Hepatocyte (in vitro differentiated cells): ENCODE measurements around the gene RNF212B. TPM values are rescaled to one million over a fixed set of nuclear protein-coding genes. Genes with fewer than 3 reads are reported as not detected.
A peak's percentile ranks its signal among the peaks of the same experiment; 100 is the strongest.
"Not testable (repeated sequence)": the region's sequence is repeated elsewhere in the genome, so short reads cannot be mapped to it uniquely, and the experiment has no call there.

Experiments
- DNase-seq: peaks from one replicate; pipeline ENCODE4 v3.0.0-alpha.2; 2016; ENCODE audit warnings: low spot score
- H2AFZ ChIP-seq: fragments of 200-600 bp; sonication (generic); 2 replicates; pipeline ENCODE4 v1.6.0; 2016; ENCODE audit warnings: antibody characterized with exemption, mild to moderate bottlenecking
- H3K27ac ChIP-seq: fragments of 200-600 bp; sonication (generic); 2 replicates; pipeline ENCODE4 v1.5.1; 2016; ENCODE audit warnings: mild to moderate bottlenecking
- H3K27me3 ChIP-seq: fragments of 200-600 bp; sonication (generic); 2 replicates; pipeline ENCODE4 v1.6.1; 2016
- H3K36me3 ChIP-seq: fragments of 200-600 bp; sonication (generic); replicated peaks from 2 replicates; pipeline ENCODE4 v1.5.1; 2016; ENCODE audit warnings: low read depth; ENCODE audit not compliant: insufficient read depth
- H3K4me1 ChIP-seq: fragments of 200-600 bp; sonication (generic); 2 replicates; pipeline ENCODE4 v1.5.1; 2016; ENCODE audit warnings: mild to moderate bottlenecking, moderate library complexity; ENCODE audit not compliant: insufficient read depth
- H3K4me2 ChIP-seq: fragments of 200-600 bp; sonication (generic); 2 replicates; pipeline ENCODE4 v1.6.0; 2016
- H3K4me3 ChIP-seq: fragments of 200-600 bp; sonication (generic); 2 replicates; pipeline ENCODE4 v1.5.1; 2016; ENCODE audit warnings: mild to moderate bottlenecking
- H3K79me2 ChIP-seq: fragments of 200-600 bp; sonication (generic); 2 replicates; pipeline ENCODE4 v1.6.0; 2017; ENCODE audit warnings: mild to moderate bottlenecking
- H3K9me2 ChIP-seq: fragments of 200-600 bp; sonication (generic); replicated peaks from 2 replicates; pipeline ENCODE4 v1.6.0; 2017; ENCODE audit warnings: mild to moderate bottlenecking; ENCODE audit not compliant: insufficient read depth
- H3K9me3 ChIP-seq: fragments of 200-600 bp; sonication (generic); 2 replicates; pipeline ENCODE4 v1.5.1; 2016; ENCODE audit warnings: low read depth, mild to moderate bottlenecking
- H4K20me1 ChIP-seq: fragments of 200-600 bp; sonication (generic); 2 replicates; pipeline ENCODE4 v1.6.0; 2016; ENCODE audit warnings: mild to moderate bottlenecking; ENCODE audit not compliant: insufficient read depth, poor library complexity, severe bottlenecking
- EZH2 ChIP-seq: fragments of 200-600 bp; sonication (generic); IDR thresholded peaks from 2 replicates; pipeline ENCODE4 v1.6.1; 2016; ENCODE audit warnings: antibody characterized with exemption, mild to moderate bottlenecking, borderline replicate concordance
- EZH2phosphoT487 ChIP-seq: fragments of 200-600 bp; sonication (generic); IDR thresholded peaks from one replicate; pipeline ENCODE4 v1.6.1; 2018; ENCODE audit warnings: antibody characterized with exemption, mild to moderate bottlenecking, low read depth, moderate library complexity; ENCODE audit not compliant: unreplicated experiment, severe bottlenecking
- WGBS: methylation state at CpG from one replicate; pipeline ENCODE4 v1.1.6; 2016; ENCODE audit warnings: low lambda C conversion rate; ENCODE audit errors: missing lambda C conversion rate; 5-methylcytosine and 5-hydroxymethylcytosine counted together
- polyA plus RNA-seq: library from polyadenylated mRNA; unstranded; fragments of >200 nt; fragmentation: Nextera tagmentation; extraction: Ambion mirVana; gene quantifications from 2 replicates; pipeline ENCODE4 v1.2.1, GENCODE V29; 2016
- total RNA-seq: library from RNA; depleted of rRNA; stranded (reverse); fragments of >200 nt; gene quantifications from 2 replicates; pipeline ENCODE4 v1.2.3, GENCODE V29; 2014
- TF ChIP-seq, protein P1 (sequence below): fragments of 200-600 bp; sonication (generic); IDR thresholded peaks from 2 replicates; pipeline ENCODE4 v1.5.1; 2016; ENCODE audit warnings: antibody characterized with exemption, mild to moderate bottlenecking; ENCODE audit not compliant: poor library complexity

Gene RNF212B, protein sequence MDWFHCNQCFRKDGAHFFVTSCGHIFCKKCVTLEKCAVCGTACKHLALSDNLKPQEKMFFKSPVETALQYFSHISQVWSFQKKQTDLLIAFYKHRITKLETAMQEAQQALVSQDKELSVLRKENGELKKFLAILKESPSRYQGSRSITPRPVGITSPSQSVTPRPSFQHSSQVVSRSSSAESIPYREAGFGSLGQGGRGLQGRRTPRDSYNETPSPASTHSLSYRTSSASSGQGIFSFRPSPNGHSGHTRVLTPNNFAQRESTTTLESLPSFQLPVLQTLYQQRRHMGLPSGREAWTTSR
- 0.17 and 1.2 TPM in 2 replicates for total RNA-seq
- 1.2 TPM in 1 of 2 replicates, not detected in the other for polyA plus RNA-seq

DNA sequence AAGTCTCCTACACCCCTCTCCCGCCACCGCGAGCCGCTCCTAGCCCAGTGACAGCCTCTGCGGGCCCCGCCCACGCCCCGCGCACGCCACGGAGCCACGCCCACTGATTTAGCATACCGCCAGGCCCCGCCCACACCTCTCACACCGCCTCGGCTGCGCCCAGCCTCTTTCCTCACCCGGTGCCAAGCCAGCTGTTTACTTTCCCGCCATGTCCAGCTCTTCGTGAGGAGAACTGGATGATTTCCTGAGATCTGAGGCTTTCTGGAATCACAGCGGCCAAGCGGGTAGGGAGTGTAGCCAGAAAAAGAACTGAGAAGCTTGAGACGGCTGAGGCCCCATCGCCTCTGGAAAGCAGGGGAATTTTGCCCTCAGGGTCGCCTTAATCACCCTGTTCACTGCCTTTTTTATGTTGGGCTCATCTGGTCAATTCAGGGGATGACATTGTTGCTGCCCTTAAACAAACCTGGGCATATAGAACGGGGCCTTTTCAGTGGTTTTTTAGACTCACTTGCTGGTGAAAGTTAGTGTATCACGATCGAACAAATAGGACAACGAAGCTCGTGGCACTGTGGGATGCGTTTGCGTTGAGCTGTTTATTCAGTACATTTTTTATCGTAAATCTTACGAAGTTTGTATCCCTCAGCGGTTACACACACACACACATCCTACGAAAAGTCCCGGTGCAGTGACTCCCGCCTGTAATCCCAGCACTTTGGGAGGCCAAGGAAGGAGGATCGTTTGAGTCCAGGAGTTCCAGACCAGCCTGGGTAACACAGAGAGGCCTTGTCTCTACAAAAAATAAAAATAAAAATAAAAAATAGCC lies at the start of gene RNF212B:
Gene RNF212B (plus strand): TSS at position 165 of the 823 bp plus-strand sequence. CDS start 2,410 bp downstream, outside the sequence.
- Histone ChIP-seq H3K4me3 (no peak within 1 kb of the TSS), H3K4me2 (peak within 1 kb of the TSS; percentile 74), H3K27me3 (no peaks in the 10 kb centered on the region), H3K9me3 (no peaks in the 10 kb centered on the region), H2AFZ (peak within 1 kb of the TSS; percentile 85), H4K20me1 (no peaks in the 10 kb centered on the region), H3K9me2 (no peaks in the 10 kb centered on the region), H3K36me3 (no peaks in the 10 kb centered on the region), H3K79me2 (no peaks in the 10 kb centered on the region), H3K4me1 (peaks cover 7% of the 10 kb centered on the region), H3K27ac (peak within 1 kb of the TSS; percentile 70)
- TF ChIP-seq, protein P1, sequence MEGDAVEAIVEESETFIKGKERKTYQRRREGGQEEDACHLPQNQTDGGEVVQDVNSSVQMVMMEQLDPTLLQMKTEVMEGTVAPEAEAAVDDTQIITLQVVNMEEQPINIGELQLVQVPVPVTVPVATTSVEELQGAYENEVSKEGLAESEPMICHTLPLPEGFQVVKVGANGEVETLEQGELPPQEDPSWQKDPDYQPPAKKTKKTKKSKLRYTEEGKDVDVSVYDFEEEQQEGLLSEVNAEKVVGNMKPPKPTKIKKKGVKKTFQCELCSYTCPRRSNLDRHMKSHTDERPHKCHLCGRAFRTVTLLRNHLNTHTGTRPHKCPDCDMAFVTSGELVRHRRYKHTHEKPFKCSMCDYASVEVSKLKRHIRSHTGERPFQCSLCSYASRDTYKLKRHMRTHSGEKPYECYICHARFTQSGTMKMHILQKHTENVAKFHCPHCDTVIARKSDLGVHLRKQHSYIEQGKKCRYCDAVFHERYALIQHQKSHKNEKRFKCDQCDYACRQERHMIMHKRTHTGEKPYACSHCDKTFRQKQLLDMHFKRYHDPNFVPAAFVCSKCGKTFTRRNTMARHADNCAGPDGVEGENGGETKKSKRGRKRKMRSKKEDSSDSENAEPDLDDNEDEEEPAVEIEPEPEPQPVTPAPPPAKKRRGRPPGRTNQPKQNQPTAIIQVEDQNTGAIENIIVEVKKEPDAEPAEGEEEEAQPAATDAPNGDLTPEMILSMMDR = no peak
- TF ChIP-seq EZH2 = no peak
- no peak for TF ChIP-seq EZH2phosphoT487
- WGBS = 33% methylated on average over 39 of the region's 39 CpGs
- peak; percentile 97 for DNase-seq

DNA sequence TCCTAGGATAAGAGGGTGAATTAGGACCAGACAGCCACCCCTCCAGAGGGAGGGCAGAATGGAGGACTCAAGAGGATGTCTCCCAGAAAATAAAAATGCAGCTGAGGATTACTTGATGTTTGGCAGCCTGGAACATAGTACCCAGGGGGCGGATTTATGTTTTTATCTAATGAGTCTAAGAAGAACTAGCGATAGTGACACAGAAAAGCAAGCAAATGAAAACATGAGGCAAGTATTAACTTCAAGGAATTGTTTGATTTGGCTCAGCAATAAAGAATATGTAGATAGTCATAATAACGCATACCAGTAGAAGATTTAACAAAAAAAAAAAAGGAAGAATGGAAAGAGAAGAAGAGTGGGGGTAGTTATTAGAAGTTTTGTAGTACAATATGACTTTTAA lies 44.3 kb upstream of the RNF212B start:
- no peaks in the 10 kb centered on the region for H4K20me1 ChIP-seq
- 79% methylated on average over 3 of the region's 3 CpGs for WGBS
- no peak overlapping the region for H3K4me3 ChIP-seq
- H3K27me3 ChIP-seq = no peaks in the 10 kb centered on the region
- no peak overlapping the region for H3K4me2 ChIP-seq
- no peak overlapping the region for H2AFZ ChIP-seq
- no peaks in the 10 kb centered on the region for H3K79me2 ChIP-seq
- H3K27ac ChIP-seq = no peak overlapping the region
- no peaks in the 10 kb centered on the region for H3K36me3 ChIP-seq
- TF ChIP-seq EZH2 (no peak), EZH2phosphoT487 (no peak)
- TF ChIP-seq, protein P1 = no peak
- no peaks in the 10 kb centered on the region for H3K9me3 ChIP-seq
- H3K4me1 ChIP-seq = no peaks in the 10 kb centered on the region
- no peaks in the 10 kb centered on the region for H3K9me2 ChIP-seq
- no peak for DNase-seq

DNA sequence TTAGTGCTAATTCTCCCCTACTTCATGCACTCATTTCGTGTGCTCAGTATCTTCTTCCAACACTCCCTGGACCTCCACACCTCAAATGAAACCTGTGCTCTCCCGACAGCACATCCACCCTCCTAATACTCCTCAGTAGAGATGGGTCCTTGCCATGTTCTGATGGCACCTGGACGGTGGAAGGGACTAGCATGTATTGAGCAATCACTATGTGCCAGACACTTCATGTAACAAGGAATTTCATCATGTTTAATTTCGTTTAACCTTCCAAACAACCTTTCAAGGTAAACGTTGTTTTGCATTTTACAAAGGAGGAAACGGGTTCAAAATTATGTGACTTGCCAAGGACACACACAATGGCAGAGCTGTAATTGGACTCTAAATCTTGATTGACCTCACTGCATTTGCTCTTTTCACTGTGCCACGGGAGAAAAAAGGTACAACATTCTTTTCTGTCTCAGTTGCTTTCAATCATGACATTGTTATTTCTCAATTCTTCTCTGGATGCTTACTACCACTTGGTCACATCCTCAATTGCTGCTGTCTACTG lies 42.1 kb upstream of the RNF212B start:
- Histone ChIP-seq H2AFZ (no peak overlapping the region), H3K4me3 (no peak overlapping the region), H3K79me2 (no peaks in the 10 kb centered on the region), H3K36me3 (no peaks in the 10 kb centered on the region), H3K9me3 (no peaks in the 10 kb centered on the region), H3K4me1 (no peaks in the 10 kb centered on the region), H3K27ac (no peak overlapping the region), H3K27me3 (no peaks in the 10 kb centered on the region), H4K20me1 (no peaks in the 10 kb centered on the region), H3K4me2 (no peak overlapping the region), H3K9me2 (no peaks in the 10 kb centered on the region)
- 69% methylated on average over 7 of the region's 7 CpGs for WGBS
- no peak for DNase-seq
- TF ChIP-seq EZH2phosphoT487 = no peak
- TF ChIP-seq, protein P1 = no peak
- TF ChIP-seq EZH2 = no peak

DNA sequence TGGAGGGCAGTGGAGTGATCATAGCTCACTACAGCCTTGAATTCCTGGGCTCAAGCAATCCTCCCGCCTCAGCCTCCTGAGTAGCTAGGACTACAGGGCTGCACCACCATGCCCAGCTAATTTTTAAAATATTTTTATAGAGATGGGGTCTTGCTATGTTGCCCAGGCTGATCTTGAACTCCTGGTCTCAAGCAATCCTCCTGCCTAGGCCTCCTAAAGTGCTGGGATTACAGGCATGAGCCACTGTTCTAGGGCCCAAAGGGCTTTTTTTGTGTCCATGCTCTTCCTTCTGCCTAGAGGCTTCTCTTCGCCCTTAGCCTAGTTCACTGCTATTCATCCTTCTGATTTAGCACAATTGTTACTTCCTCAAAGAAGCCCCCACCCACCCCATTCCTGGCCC lies 41.2 kb upstream of the RNF212B start:
- H2AFZ ChIP-seq, H3K9me2 ChIP-seq, H3K36me3 ChIP-seq, H3K9me3 ChIP-seq, H3K4me1 ChIP-seq, H3K27me3 ChIP-seq, H3K4me3 ChIP-seq, DNase-seq, H4K20me1 ChIP-seq, H3K79me2 ChIP-seq, H3K27ac ChIP-seq, H3K4me2 ChIP-seq: not testable (repeated sequence)
- 95% methylated on average over 2 of the region's 2 CpGs for WGBS

DNA sequence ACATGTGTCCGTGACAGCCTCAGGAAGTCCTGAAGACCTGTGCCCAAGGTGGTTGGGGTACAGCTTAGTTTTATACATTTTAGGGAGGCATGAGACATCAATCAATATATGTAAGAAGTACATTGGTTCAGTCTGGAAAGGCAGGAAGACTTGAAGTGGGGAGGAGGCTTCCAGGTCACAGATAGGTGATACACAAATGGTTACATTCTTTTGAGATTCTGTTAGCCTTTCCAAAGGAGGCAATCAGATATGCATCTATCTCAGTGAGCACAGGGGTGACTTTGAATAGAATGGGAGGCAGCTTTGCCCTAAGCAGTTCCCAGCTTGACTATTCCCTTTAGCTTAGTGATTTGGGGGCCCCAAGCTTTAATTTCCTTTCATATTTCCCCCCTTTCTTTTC lies 38.6 kb upstream of the RNF212B start:
- H3K27ac ChIP-seq = not testable (repeated sequence)

More for the DNA sequence above, 38.6 kb upstream of the RNF212B start:
- not testable (repeated sequence) for H3K27me3 ChIP-seq, H3K4me3 ChIP-seq, H3K4me1 ChIP-seq, H4K20me1 ChIP-seq, H3K36me3 ChIP-seq, H3K4me2 ChIP-seq, DNase-seq, H3K79me2 ChIP-seq, H2AFZ ChIP-seq, H3K9me2 ChIP-seq, H3K9me3 ChIP-seq
- WGBS = 72% methylated on average over 1 of the region's 1 CpG
